ENCODE data around the gene PPP1R3F. TPM values are rescaled to one million over a fixed set of nuclear protein-coding genes. Genes with fewer than 3 reads are reported as not detected.

PPP1R3F gene
- total RNA-seq, 4 donors from 2014 or later, result 24.0 to 49.6 (median 34.2) TPM

DNA sequence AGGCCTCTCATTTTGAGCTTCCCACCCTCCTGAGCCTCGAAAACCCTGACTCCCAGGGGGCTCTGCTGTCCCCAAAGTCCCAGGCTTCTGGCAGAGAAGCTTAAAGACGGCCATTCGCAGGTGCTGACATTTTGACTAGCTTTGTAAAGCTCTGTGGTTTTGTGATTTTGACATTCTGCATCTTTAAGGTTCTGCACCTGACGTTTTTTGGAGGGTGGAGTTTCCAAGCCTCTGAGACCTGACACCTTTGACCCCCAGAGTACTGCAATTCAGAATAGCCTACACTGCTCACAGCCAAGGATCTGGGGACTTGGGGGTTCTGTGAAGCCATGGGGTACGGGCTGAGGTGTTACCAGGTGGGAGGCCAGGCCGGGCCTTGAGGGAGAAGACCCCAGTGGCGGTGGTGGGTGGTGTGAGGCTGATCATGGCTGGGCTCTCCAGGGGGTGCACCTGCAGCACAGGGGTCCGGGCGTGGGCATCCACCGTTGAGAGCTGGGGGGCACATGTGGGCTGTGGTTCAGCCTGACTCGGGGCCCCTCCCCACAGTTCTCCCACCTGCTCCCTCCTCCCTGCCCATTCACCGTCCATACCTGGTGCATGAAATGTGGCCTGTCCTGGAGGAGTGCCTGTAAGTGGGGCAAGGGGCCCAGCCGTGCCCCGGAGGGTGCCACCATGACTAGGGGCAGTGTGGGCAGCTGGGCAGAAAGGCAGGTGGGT lies 12.4 kb upstream of the PPP1R3F start:
- TF ChIP-seq, protein P1, sequence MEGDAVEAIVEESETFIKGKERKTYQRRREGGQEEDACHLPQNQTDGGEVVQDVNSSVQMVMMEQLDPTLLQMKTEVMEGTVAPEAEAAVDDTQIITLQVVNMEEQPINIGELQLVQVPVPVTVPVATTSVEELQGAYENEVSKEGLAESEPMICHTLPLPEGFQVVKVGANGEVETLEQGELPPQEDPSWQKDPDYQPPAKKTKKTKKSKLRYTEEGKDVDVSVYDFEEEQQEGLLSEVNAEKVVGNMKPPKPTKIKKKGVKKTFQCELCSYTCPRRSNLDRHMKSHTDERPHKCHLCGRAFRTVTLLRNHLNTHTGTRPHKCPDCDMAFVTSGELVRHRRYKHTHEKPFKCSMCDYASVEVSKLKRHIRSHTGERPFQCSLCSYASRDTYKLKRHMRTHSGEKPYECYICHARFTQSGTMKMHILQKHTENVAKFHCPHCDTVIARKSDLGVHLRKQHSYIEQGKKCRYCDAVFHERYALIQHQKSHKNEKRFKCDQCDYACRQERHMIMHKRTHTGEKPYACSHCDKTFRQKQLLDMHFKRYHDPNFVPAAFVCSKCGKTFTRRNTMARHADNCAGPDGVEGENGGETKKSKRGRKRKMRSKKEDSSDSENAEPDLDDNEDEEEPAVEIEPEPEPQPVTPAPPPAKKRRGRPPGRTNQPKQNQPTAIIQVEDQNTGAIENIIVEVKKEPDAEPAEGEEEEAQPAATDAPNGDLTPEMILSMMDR (IDR thresholded peaks at IDR 0.05 in 4 of 5, conservative IDR thresholded peaks at IDR 0.05 in 1 of 5), result no peak
- TF ChIP-seq POLR2A (IDR thresholded peaks at IDR 0.05), result no peak
- H3K9me3 ChIP-seq, result no peaks in the 10 kb centered on the region
- in situ Hi-C loops (cut with MboI; ENCODE audit: low sequenced_read_pairs in 4 of 4) (no loop called here), intact Hi-C loops (cut with DNase I; ENCODE audit: low total_unique reads) (no loop called here)
- no peaks in the 10 kb centered on the region for H3K4me1 ChIP-seq
- DNase-seq (no peak), ATAC-seq (no peak)
- H3K27me3 ChIP-seq, result no peaks in the 10 kb centered on the region
- H3K27ac ChIP-seq, result no peak overlapping the region
- H3K36me3 ChIP-seq, result no peaks in the 10 kb centered on the region
- no peak overlapping the region for H3K4me3 ChIP-seq

DNA sequence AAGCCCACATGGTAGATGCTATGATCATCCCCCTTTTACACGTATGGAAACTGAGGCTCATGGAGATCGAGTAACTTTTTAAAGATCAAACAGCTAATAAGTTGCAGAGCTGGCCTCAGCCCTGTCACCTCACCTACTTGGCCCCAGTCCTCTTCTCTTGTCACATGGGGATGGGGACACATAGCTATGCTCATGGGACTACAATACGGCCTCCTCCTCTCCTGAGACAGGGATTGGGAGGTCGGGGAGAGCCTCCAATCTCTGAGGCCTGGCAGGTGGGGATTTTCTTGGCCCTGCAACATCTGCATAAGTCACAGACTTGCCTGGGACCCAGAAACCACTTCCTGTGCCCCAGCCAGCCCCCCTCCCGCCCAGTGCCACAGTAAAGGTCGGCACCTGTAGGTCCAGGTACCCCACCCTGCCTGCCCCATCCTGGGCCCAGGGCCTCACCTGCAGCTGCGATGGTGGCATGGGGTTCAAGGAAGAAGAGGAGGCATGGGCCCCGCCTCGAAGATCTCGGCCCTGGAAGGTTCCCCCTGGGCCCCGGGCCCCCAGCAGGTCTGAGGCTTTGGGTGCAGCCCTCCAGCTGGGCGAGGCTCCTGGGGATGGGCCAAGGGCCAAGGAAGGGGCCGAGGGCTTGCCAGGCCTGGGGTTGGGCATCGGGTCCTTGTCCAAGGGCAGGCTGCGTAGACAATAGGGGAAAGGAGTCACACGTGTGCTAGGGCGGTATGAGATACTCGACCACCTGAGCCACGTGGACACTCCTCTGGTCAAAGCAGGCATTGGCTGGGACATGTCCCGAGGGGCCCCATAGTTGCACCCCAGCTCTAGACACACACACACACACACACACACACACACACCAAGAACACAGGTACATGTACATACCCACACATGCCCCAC lies 11.5 kb upstream of the PPP1R3F start:
- no peak for DNase-seq
- in situ Hi-C loops (cut with MboI; ENCODE audit: low sequenced_read_pairs in 4 of 4) (no loop called here), intact Hi-C loops (cut with DNase I; ENCODE audit: low total_unique reads) (no loop called here)
- no peaks in the 10 kb centered on the region for H3K27me3 ChIP-seq
- no peaks in the 10 kb centered on the region for H3K9me3 ChIP-seq
- TF ChIP-seq, protein P1 (IDR thresholded peaks at IDR 0.05 in 4 of 5, conservative IDR thresholded peaks at IDR 0.05 in 1 of 5), result no peak
- TF ChIP-seq POLR2A (IDR thresholded peaks at IDR 0.05), result no peak
- no peaks in the 10 kb centered on the region for H3K4me1 ChIP-seq
- H3K27ac ChIP-seq, result no peak overlapping the region
- no peak overlapping the region for H3K4me3 ChIP-seq
- no peaks in the 10 kb centered on the region for H3K36me3 ChIP-seq
- no peak for ATAC-seq

DNA sequence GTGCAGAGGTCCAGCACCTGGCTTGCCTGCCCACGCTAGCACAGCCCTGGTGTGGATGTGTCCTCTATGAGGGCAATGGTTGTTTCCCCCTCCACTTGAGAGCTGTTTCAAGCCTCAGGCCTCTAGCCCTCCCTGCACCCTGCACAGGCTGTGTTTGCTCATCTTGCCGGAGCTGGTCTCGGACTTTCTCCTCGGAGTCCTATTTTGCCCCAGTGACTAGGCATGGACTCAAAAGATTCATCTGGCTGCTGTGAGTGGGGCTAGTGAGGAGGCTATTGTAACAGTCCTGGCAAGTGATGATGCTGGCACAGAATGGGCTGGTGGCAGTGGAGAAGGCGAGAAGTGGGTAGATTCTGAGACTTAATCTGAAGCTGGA lies 10.9 kb upstream of the PPP1R3F start:
- ATAC-seq (no peak), DNase-seq (no peak)
- no peaks in the 10 kb centered on the region for H3K4me1 ChIP-seq
- no peaks in the 10 kb centered on the region for H3K27me3 ChIP-seq
- TF ChIP-seq POLR2A (IDR thresholded peaks at IDR 0.05), result no peak
- no peaks in the 10 kb centered on the region for H3K36me3 ChIP-seq
- intact Hi-C loops (cut with DNase I; ENCODE audit: low total_unique reads), result no loop called here
- in situ Hi-C loops (cut with MboI; ENCODE audit: low sequenced_read_pairs in 4 of 4), result no loop called here
- no peak overlapping the region for H3K4me3 ChIP-seq
- H3K27ac ChIP-seq, result no peak overlapping the region
- H3K9me3 ChIP-seq, result no peaks in the 10 kb centered on the region

DNA sequence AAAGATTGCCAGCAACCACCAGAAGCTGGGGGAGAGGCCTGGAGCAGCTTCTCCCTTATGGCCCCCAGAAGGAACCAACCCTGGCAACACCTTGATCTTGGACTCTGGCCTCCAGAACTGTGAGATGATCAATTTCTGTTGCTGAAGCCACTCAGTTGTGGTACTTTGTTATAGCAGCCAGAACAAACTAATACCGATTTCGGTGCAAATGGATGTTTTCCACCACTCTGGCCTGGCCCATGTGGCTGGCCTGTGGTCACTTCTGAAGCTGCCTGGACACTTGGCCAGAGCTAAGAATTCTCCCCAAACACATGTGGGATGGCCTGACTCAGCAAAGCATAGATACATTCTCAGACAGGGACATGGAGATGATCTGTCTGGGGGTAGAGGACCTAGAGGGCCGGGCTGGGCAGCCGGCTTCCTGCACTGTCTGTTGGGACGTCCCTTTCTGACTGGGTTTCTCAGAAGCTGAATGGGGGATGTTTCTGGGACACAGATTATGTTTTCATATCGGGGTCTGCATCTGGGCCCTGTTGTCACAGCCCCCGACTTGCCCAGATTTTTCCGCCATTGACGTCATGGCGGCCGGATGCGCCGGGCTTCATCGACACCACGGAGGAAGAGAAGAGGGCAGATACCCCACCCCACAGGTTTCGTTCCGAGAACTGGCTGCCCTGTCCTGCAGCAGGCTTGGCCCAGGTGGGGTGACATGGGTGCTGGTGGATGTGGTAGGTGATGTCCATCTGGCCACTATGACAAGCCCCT lies 9.2 kb upstream of the PPP1R3F start:
- in situ Hi-C loops (cut with MboI; ENCODE audit: low sequenced_read_pairs in 4 of 4), result no loop called here
- intact Hi-C loops (cut with DNase I; ENCODE audit: low total_unique reads), result loop anchor here (10.0 kb wide), 1 partner anchor 614 kb away; the partner anchor contains the start of gene USP27X
- no peak overlapping the region for H3K27ac ChIP-seq
- TF ChIP-seq, protein P1 (IDR thresholded peaks at IDR 0.05 in 4 of 5, conservative IDR thresholded peaks at IDR 0.05 in 1 of 5), result no peak
- no peak for TF ChIP-seq POLR2A (IDR thresholded peaks at IDR 0.05)
- DNase-seq (no peak), ATAC-seq (no peak)
- no peak overlapping the region for H3K4me3 ChIP-seq
- H3K4me1 ChIP-seq, result no peaks in the 10 kb centered on the region
- H3K36me3 ChIP-seq, result no peaks in the 10 kb centered on the region
- H3K27me3 ChIP-seq, result no peaks in the 10 kb centered on the region
- no peaks in the 10 kb centered on the region for H3K9me3 ChIP-seq

All from gastrocnemius medialis (tissue), 4 donors.